Lower lobe of right lung (tissue), 2 donors: Measurements from ENCODE around the gene CCDC174. TPM values are rescaled to one million over a fixed set of nuclear protein-coding genes. Genes with fewer than 3 reads are reported as not detected.
"Not testable (repeated sequence)": the region's sequence is repeated elsewhere in the genome, so short reads cannot be mapped to it uniquely, and the experiment has no call there.

Experiments
- ATAC-seq, 2 donors: fragments of 200-7000 bp; cut with Tn5 transposase; one replicate each; pipeline ENCODE4 v1.9.1; 2020 to 2022; ENCODE audit warnings: mild to moderate bottlenecking in 2 of 2, moderate library complexity in 2 of 2
- DNase-seq: peaks from one replicate; pipeline ENCODE4 v3.0.0-alpha.2; 2020
- H3K27ac ChIP-seq: fragments of 200-600 bp; one replicate; pipeline ENCODE4 v1.8.0; 2022
- H3K27me3 ChIP-seq: fragments of 200-600 bp; one replicate; pipeline ENCODE4 v1.8.0; 2022; ENCODE audit warnings: low read depth
- H3K36me3 ChIP-seq: fragments of 200-600 bp; one replicate; pipeline ENCODE4 v1.8.0; 2022; ENCODE audit warnings: mild to moderate bottlenecking
- H3K4me1 ChIP-seq: fragments of 200-600 bp; one replicate; pipeline ENCODE4 v1.8.0; 2022
- H3K4me3 ChIP-seq: fragments of 200-600 bp; one replicate; pipeline ENCODE4 v1.8.0; 2022; ENCODE audit warnings: mild to moderate bottlenecking
- H3K9me3 ChIP-seq: fragments of 200-600 bp; one replicate; pipeline ENCODE4 v1.8.0; 2022
- intact Hi-C: fragments of 100-400 bp; cut with DNase I; formaldehyde crosslinking; loops from one replicate; pipeline ENCODE4 v1.11.0; 2022
- total RNA-seq: library from RNA; stranded (reverse); fragmentation: NEBNext Ultra II Directional; extraction: Animal tissue kit (Norgen Biotek cat#: 25700); gene quantifications from one replicate; pipeline ENCODE4 v1.2.1, GENCODE V29; 2021
- TF ChIP-seq, protein P1 (sequence below): fragments of 200-600 bp; IDR thresholded peaks from one replicate; pipeline ENCODE4 v1.8.0; 2022; ENCODE audit warnings: antibody characterized with exemption, mild to moderate bottlenecking
- donor health status: DM: no; HTN: yes; CAD: no; lungs with severe emphysema.

CCDC174 gene
- total RNA-seq, 1 donor from 2014 or later: 18.2 TPM

DNA sequence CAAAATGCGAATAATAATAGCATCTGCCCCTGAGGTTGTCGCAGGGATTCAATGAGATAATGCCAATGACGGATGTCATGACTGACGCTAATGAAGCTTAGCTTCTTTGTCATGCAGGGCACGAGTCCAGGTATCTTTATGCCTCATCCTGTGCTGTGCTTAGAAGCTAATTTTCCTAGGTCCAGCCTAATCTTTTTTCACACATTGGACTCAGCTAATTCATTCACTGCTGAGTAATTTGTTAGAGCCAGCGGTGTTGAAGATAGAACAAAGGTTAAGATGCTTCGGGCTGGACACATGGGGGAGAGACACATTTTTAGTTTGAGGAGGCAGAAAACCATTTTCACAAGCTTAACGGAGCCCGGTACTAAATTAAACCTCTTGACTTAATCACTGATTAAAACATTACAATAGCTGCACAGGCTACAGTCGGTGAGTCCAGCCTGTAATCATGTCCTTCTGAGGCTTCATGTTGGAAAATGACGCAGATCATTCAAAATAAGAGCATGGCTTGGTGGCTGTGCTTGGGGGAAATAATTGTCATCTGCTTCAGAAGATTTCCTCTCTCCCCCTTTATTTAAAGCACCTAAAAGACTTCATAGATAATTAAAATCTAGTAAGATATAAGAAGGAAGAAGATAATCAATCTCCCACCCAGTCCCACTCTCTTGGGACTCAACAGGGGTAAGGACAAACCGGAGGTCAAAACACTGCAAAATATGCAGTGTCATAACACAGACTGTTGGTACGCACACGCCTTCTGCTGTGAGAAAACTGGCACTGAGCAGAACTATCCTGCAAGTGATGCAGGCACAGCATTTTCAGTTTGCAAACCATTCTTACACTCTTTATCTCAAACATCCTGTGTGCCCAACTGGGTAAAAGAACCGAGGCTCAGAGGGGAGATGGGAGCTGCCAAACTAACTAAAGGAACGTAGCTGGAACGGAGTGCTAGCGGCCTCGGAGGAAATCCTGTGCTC, 3.3 kb upstream of the CCDC174 start:
- ATAC-seq: no peak
- H3K27ac ChIP-seq: no peak overlapping the region

DNA sequence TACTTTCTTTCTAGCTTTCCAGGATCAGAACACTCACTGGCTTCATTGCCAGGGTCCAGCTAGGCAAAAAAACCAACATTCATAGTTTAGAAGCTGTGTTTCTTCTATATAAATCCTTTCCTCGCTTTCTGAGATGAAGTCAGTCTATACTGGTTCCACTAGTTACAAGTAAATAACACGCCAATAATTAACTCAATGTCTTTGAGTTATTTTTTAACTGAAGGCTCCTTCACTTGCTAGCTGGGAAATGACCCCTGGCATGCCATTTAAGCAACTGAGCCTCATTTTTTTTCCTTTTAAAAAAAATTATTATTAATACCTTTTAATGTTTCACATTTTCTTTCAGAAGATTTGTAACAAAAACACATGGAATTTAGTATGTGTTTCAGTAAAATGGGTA, 2.1 kb upstream of the CCDC174 start:
- H3K4me3 ChIP-seq: no peak overlapping the region
- no peak overlapping the region for H3K27ac ChIP-seq
- TF ChIP-seq, protein P1, sequence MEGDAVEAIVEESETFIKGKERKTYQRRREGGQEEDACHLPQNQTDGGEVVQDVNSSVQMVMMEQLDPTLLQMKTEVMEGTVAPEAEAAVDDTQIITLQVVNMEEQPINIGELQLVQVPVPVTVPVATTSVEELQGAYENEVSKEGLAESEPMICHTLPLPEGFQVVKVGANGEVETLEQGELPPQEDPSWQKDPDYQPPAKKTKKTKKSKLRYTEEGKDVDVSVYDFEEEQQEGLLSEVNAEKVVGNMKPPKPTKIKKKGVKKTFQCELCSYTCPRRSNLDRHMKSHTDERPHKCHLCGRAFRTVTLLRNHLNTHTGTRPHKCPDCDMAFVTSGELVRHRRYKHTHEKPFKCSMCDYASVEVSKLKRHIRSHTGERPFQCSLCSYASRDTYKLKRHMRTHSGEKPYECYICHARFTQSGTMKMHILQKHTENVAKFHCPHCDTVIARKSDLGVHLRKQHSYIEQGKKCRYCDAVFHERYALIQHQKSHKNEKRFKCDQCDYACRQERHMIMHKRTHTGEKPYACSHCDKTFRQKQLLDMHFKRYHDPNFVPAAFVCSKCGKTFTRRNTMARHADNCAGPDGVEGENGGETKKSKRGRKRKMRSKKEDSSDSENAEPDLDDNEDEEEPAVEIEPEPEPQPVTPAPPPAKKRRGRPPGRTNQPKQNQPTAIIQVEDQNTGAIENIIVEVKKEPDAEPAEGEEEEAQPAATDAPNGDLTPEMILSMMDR: no peak
- H3K36me3 ChIP-seq: peaks cover 3% of the 10 kb centered on the region
- no peaks in the 10 kb centered on the region for H3K27me3 ChIP-seq
- intact Hi-C loops: no loop called here
- H3K9me3 ChIP-seq: no peaks in the 10 kb centered on the region
- no peak for ATAC-seq
- H3K4me1 ChIP-seq: peaks cover 31% of the 10 kb centered on the region
- DNase-seq: no peak

More for the DNA sequence above, 3.3 kb upstream of the CCDC174 start:
- H3K9me3 ChIP-seq: no peaks in the 10 kb centered on the region
- H3K4me3 ChIP-seq: no peak overlapping the region
- peaks cover 5% of the 10 kb centered on the region for H3K27me3 ChIP-seq
- intact Hi-C loops: no loop called here
- TF ChIP-seq, protein P1: no peak
- no peaks in the 10 kb centered on the region for H3K36me3 ChIP-seq
- H3K4me1 ChIP-seq: peaks cover 23% of the 10 kb centered on the region
- DNase-seq: no peak

DNA sequence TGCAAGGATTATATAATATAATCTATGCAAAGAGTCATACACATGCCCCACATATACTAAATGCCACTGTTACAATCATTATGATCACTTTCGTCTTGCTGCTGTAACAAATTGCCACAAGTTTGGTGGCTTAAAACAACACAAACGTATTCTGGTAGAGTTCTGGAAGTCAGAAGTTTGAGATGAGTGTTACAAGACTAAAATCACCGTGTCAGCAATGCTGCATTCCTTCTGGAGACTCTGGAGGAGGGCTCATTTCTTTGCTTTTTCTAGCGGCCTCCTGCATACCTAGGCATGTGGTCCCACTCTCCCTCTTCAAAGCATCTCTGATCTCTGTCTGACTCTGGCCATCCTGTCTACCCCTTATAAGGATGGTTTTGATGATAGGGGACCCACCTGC, 1.4 kb upstream of the CCDC174 start:
- intact Hi-C loops: no loop called here
- H3K27ac ChIP-seq: no peak overlapping the region
- H3K4me1 ChIP-seq: peaks cover 31% of the 10 kb centered on the region
- ATAC-seq: no peak
- no peak overlapping the region for H3K4me3 ChIP-seq
- TF ChIP-seq, protein P1: no peak
- no peaks in the 10 kb centered on the region for H3K27me3 ChIP-seq
- no peaks in the 10 kb centered on the region for H3K9me3 ChIP-seq
- no peak for DNase-seq
- H3K36me3 ChIP-seq: peaks cover 10% of the 10 kb centered on the region

DNA sequence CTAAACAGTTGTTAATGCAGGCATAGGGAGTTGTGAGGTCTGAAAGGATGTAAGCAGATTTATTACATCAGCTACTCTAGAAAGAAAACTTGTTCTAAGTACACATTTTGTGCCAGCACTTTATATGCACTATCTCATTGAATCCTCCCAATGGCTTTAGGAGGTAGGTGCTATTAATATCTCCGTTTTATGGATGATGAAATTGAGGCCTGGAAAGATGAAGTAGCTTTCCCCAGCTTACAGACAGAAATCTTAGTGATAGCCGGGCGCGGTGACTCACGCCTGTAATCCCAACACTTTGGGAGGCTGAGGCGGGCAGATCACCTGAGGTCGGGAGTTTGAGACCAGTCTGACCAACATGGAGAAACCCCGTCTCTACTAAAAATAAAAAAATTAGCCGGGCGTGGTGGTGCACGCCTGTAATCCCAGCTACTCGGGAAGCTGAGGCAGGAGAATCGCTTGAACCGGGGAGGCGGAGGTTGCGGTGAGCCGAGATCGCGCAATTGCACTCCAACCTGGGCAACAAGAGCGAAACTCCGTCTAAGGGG, 872 bp downstream of the CCDC174 start:
- Histone ChIP-seq H3K36me3 (peaks cover 33% of the 10 kb centered on the region), H3K4me3 (peak overlapping the region; percentile 90), H3K27ac (peak overlapping the region; percentile 95), H3K4me1 (peaks cover 31% of the 10 kb centered on the region)
- DNase-seq, H3K9me3 ChIP-seq, H3K27me3 ChIP-seq, ATAC-seq, intact Hi-C loops: not testable (repeated sequence)

DNA sequence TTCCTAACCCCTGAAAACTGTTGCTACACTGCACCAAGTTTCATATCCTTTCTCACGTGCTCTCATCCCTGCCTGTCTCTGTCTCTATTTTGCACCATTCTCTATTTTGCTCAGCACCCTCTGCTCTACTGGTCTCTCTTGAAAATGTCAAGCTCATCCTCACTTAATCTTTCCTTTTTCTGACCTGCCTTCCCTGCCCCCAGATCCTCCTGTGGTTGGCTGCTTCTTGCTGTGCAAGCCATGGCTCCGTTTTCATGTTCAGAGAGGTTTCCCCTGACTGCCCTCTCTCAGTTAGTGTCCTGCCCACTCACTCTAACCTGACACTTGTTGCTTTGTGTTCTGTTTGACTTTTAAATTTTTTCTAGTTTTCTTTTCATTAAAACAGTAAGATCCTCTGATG, 6.0 kb downstream of the CCDC174 start:
- Histone ChIP-seq H3K27ac (no peak overlapping the region), H3K4me3 (no peak overlapping the region), H3K4me1 (peaks cover 15% of the 10 kb centered on the region), H3K36me3 (peaks cover 84% of the 10 kb centered on the region), H3K9me3 (no peaks in the 10 kb centered on the region), H3K27me3 (no peaks in the 10 kb centered on the region)
- no peak for DNase-seq
- TF ChIP-seq, protein P1: no peak
- ATAC-seq: no peak
- intact Hi-C loops: no loop called here

DNA sequence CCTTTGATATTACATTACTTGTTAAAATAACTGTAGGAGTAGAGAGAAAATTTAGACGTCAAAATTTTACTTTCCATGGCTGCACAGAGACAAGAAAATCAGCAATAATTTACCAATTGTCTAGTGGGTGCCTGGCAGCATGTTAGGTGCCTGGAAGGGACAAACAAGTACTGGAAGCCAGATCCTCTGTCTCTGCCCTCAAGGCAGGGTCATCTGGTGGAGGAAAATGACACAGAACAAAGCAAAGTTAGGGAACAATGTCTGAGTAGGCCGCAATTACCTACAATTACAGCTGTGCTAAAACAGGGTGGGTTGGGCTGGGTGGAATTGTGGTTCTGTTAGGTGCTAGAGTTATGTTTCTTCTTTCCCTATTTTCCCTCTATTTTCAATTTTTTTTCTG, 7.4 kb downstream of the CCDC174 start:
- no peak overlapping the region for H3K4me3 ChIP-seq
- no peaks in the 10 kb centered on the region for H3K27me3 ChIP-seq
- TF ChIP-seq, protein P1: no peak
- peaks cover 1% of the 10 kb centered on the region for H3K4me1 ChIP-seq
- H3K9me3 ChIP-seq: no peaks in the 10 kb centered on the region
- no peak overlapping the region for H3K27ac ChIP-seq
- intact Hi-C loops: no loop called here
- no peak for DNase-seq
- no peak for ATAC-seq
- H3K36me3 ChIP-seq: peaks cover 98% of the 10 kb centered on the region
